ENCODE results near the gene CEP83.
"Not testable (repeated sequence)": the region's sequence is repeated elsewhere in the genome, so short reads cannot be mapped to it uniquely, and the experiment has no call there.

CEP83 gene

GRCh38 chr12:94433744-94434143 is 25.9 kb downstream of the CEP83 start:
- no peak for DNase-seq (ENCODE audit: low read depth in 2 of 2, low spot score in 1 of 2)

- no peak for DNase-seq (ENCODE audit: low read depth in 2 of 2, low spot score in 1 of 2)
Measured at GRCh38 chr12:94430304-94430703, 29.4 kb downstream of the CEP83 start.

DNA sequence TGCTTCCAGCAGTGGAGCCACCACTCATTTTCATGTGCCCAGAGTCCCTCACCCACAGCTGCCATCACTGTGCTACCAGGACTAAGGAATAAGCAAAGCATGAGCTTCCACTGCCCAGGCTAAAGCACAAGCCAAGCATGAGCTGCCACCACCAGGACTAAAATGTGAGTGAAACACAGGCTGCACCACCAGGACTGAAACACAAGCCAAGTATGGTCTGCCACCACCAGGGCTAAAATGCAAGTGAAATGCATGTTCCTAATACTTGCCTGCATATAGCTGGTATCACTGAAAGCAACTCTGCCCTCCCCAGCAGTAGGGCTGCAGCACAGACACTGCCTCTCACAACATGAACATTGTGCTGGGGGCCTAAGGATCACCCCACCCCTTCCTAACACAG is 30.0 kb downstream of the CEP83 start:
- no peak for DNase-seq (ENCODE audit: low read depth in 2 of 2, low spot score in 1 of 2)

DNA sequence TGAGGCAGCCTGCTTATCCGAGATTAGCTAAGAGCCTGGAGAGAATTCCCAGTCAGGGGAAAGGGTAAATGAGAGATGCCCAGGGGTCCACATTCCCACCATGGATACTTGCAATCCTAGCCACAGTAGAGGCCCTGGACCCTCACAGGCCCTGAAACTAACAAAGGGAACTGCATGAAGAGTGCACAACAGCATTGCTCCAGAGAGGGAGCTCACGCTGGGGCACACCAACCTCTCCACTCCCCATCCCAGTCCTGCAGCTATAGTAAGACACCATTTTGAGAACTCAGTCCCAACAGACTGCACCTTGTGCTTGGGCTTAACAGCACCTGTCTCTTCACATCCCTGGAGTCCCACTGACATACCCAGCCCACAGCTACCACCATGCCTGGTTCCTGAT is 30.5 kb downstream of the CEP83 start:
- no peak for DNase-seq (ENCODE audit: low read depth in 2 of 2, low spot score in 1 of 2)

- no peak for DNase-seq (ENCODE audit: low read depth in 2 of 2, low spot score in 1 of 2)
Measured at GRCh38 chr12:94427501-94428381, 31.9 kb downstream of the CEP83 start.

DNA sequence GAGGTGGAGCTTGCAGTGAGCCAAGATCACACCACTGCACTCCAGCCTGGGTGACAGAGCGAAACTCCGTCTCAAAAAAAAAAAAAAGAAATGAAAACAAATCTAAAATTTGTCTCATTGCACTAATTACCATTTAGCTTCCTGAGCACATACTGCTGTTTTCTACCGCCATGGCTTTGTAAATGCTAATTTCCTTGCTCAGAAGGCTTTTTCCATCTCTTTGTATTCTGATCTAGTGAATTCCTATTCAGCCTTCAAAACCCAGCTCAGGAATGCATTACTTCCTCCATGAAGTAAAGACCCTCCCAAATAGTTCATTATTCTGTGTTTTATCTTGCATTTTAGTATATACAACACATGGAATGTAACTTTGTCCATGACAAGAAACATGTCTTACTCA is 33.6 kb downstream of the CEP83 start:
- DNase-seq (ENCODE audit: low read depth in 2 of 2, low spot score in 1 of 2) = no peak

DNA sequence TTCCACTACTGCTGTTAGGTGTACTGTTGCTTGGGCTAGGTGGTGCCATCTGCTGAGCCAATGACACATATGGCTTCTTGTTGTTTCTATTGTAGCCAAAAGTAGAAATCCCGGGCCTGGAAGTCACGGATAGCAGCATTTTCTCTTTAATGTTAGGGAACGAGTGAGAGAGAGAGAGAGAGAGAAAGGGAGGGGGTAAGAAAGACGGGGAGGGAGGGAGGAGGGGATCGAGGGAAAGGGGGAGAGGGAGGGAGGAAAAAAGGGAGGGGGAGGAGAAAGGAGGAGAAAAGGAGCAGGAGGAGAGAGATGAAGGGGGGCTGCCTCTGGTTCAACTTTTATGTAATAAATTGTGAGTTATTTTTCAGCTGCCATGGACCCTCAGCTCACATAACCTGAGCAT is 34.8 kb downstream of the CEP83 start:
- DNase-seq (ENCODE audit: low read depth in 2 of 2, low spot score in 1 of 2) = not testable (repeated sequence)

GRCh38 chr12:94421868-94422740 is 37.6 kb downstream of the CEP83 start:
- no peak for DNase-seq (ENCODE audit: low read depth in 2 of 2, low spot score in 1 of 2)

DNA sequence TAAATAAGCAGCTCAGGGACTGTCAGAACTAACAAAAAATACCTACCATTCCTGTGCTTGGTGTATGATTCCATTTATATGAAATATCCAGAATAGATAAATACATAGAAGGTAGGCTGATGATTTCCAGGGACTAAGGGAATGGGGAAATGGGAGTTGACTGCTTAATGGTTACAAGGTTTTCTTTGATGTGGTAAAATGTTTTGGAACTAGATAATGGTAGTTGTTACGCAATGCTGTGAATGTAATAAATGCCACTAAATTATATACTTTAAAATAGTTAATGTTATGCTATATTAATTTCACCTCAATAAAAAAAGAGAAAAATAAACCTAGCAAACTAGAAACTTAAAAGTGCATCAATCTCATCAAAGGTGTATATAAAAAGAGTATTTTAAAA is 41.1 kb downstream of the CEP83 start:
- no peak for DNase-seq (ENCODE audit: low read depth in 2 of 2, low spot score in 1 of 2)

- no peak for DNase-seq (ENCODE audit: low read depth in 2 of 2, low spot score in 1 of 2)
Measured at GRCh38 chr12:94416613-94417012, 43.1 kb downstream of the CEP83 start.

DNA sequence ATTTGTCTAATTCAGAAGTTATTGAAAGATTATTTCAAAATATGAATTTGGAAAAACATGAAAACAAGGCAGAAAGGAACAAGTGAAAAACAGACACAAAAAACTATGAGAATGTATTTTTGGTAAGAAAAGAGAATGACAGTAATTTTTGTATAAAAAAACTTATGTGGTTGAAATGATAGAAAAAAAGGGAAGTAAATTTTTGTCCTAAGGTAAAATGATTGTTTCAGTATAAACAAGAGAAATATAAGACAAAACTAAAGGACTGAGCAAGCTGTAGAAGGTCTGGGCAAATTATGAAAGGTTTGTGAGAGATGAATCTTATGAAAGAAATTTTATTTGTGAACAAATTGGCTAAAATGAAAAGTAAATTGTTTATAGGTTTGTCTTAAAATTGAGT is 44.6 kb downstream of the CEP83 start:
- DNase-seq (ENCODE audit: low read depth in 2 of 2, low spot score in 1 of 2) = no peak

- DNase-seq (ENCODE audit: low read depth in 2 of 2, low spot score in 1 of 2) = no peak
Measured at GRCh38 chr12:94405413-94406116, 54.1 kb downstream of the CEP83 start.

GRCh38 chr12:94404854-94405253 is 54.8 kb downstream of the CEP83 start:
- no peak for DNase-seq (ENCODE audit: low read depth in 2 of 2, low spot score in 1 of 2)

DNA sequence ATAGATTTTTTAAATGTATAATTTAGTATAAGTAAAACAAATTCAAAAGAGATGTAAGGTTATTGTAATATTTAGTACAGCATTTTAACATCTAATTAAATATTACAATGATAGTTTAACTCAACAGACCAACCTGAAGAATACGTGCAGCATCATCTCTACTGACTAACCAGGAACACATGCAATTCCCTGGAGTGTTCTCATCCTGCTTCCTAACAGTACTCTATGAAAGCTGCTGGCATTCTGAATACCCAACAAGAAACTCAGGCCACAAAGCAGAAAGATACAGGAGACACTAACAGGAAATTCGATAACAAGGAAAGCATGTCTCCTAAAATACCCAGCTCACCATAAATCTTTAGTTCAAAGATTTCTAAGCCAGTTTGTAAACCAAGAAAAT is 58.3 kb downstream of the CEP83 start:
- no peak for DNase-seq (ENCODE audit: low read depth in 2 of 2, low spot score in 1 of 2)

DNA sequence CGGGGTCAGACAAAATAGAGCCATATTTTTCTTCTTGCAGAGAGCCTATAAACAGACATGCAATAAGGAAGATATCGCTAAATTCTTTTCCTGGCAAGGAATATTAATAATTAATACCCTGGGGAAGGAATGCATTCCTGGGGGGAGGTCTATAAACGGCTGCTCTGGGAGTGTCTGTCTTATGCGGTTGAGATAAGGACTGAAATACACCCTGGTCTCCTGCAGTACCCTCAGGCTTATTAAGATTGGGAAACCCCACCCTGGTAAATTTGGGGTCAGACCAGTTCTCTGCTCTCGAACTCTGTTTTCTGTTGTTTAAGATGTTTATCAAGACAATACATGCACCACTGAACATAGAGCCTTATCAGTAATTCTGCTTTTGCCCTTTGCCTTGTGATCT is 61.0 kb downstream of the CEP83 start:
- not testable (repeated sequence) for DNase-seq (ENCODE audit: low read depth in 2 of 2, low spot score in 1 of 2)

DNA sequence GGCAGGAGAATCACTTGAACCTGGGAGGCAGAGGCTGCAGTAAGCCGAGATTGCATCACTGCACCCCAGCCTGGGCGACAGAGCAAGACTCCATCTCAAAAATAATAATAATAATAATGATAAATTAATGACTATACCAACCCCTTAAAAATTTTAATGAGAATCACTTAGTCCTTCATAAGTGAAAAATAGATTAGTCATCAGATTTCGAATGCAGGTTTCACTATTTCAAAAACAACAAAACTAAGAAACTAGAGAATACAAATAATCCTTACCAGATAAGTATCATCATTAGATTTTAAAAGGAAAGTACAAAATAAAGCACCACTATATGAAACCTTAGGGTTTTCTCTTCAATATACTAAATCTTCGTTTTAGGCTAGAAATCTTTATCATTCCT is 62.3 kb downstream of the CEP83 start:
- DNase-seq (ENCODE audit: low read depth in 2 of 2, low spot score in 1 of 2) = no peak

- not testable (repeated sequence) for DNase-seq (ENCODE audit: low read depth in 2 of 2, low spot score in 1 of 2)
Measured at GRCh38 chr12:94396014-94396413, 63.7 kb downstream of the CEP83 start.

DNA sequence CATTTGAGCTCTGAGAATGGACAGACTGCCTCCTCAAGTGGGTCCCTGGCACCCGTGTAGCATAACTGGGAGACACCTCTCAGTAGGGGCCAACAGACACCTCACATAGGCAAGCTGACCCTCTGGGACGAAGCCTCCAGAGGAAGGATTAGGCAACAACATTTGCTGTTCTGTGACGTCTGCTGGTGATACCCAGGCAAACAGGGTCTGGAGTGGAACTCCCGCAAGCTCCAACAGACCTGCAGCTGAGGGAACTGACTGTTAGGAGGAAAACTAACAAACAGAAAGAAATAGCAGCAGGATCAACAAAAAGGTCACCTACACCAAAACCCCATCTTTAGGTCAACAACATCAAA is 69.6 kb downstream of the CEP83 start:
- DNase-seq (ENCODE audit: low read depth in 2 of 2, low spot score in 1 of 2) = no peak

- DNase-seq (ENCODE audit: low read depth in 2 of 2, low spot score in 1 of 2) = not testable (repeated sequence)
Measured at GRCh38 chr12:94389482-94390129, 70.1 kb downstream of the CEP83 start.

DNA sequence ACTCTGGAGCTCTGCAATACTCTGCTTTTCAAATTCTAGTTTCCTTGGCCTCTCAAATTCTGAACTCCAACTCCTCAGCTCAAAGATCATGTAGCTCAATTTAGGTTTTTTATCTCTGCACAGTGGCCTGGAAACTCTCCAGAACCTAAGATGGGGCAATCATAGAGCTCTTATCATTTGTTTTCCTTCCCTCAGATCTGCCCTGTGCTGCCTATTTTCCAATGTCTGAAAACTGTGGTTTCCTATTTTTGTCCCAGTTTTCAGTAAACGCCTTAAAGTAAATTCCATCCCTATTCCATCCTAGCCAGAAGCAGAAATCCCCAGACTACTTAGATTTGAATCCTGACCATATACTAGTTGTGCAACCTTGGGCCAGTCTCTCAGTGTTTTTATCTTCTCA is 73.2 kb downstream of the CEP83 start:
- DNase-seq (ENCODE audit: low read depth in 2 of 2, low spot score in 1 of 2) = no peak

- no peak for DNase-seq (ENCODE audit: low read depth in 2 of 2, low spot score in 1 of 2)
Measured at GRCh38 chr12:94384030-94384429, 75.6 kb downstream of the CEP83 start.

All from stimulated activated CD8-positive, alpha-beta memory T cell treated with anti-CD3 and anti-CD28 coated beads, Interleukin-4, amount 100 ng/mL, for 1 hour (primary cell).